Right ventricle myocardium inferior (tissue), 1 donor: ENCODE measurements around the gene FAM32A. TPM values are rescaled to one million over a fixed set of nuclear protein-coding genes. Genes with fewer than 3 reads are reported as not detected.

Experiments used
- ATAC-seq: fragments of 200-7000 bp; cut with Tn5 transposase; one replicate; pipeline ENCODE4 v1.9.1; 2020; ENCODE audit warnings: mild to moderate bottlenecking, moderate library complexity
- DNase-seq: peaks from one replicate; pipeline ENCODE4 v3.0.0; 2021; ENCODE audit errors: missing footprints
- intact Hi-C: fragments of 100-400 bp; cut with DNase I; formaldehyde crosslinking; loops from one replicate; pipeline ENCODE4 v1.11.0; 2022
- total RNA-seq: library from RNA; stranded (reverse); fragmentation: NEBNext Ultra II Directional; extraction: Animal tissue kit (Norgen Biotek cat#: 25700); gene quantifications from one replicate; pipeline ENCODE4 v1.2.1, GENCODE V29; 2021
- donor health status: DM: no; HTN: yes; CAD: no; lungs with severe emphysema.

Gene FAM32A
- total RNA-seq, 1 donor from 2014 or later, result 38.8 TPM

DNA sequence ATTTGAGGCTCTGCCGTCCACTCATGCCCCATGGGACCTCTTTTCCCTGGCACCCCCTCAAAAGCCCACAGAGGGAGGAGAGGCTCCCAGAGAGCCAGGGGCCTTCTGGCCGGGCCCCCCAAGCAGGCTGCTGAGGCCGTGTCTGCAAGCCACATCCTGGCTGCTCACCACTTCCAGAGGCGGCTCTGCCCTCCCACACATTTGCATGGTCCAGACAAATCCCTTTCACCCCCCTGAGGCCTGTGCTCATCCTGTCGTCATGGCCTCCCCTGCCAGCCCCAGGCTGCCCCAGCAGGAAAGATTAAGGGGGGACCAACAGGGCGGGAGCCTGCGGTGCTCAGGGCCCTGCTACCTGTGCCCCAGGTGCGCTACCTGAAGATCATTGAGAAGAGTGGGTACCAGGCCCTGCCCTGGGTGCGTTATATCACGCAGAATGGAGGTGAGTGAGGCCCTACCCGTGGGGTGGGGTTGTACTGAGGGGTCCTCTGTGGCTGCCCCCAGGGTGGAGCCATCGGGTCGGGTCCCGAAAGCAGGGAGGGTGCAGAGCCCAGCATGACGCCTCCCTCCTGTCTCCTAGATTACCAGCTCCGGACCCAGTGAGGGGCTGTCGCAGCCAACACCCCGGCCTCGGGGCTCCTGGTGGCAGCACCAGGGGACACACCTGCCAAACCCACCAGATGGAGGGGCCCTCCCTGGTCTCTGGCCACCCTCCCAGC is 48.8 kb downstream of the FAM32A start:
- no peak for ATAC-seq
- intact Hi-C loops, result no loop called here
- no peak for DNase-seq

DNA sequence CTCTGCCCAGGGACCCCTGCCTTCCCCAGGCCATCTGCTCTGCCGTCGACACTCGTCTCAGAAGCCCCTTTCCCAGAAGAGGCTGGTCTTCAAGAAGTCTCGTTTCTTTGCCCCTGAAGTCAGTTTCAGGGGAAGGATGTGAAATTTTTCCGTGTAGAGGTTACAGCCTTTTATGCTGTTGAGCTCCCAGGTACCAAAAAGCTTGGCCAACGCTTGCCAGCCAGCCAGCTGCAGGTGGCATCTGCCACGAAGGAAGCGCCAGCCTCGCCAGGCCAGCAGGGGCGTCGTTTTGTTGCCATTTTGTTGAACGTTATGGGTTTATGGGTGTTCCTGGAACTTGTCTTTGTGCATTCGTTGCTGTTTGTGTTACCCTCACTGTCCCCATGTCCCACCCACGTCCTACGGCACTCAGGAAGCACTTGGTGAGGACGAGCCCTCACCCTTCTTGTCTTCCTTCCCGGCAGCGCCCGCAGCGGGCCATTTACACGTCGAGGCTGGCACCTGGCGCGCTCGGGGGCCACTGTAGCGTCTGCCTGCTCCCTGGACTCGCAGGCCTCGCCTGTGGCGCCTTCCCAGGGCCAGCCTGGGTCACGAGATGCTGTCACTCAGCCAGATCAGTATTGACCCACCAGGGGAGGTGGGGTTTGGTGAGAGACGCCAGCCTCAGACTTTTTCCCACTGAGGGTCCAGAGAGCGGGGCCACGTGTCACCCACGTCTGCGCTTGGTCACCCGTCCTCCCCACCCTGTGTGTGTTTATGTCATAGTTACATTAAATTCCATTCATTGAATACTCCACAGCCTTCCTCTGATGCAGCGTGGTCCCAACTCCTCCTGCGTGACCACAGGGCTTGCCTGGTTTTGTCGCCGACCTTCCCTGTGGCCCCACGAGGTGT is 49.6 kb downstream of the FAM32A start:
- DNase-seq, result no peak
- intact Hi-C loops, result no loop called here
- ATAC-seq, result no peak

DNA sequence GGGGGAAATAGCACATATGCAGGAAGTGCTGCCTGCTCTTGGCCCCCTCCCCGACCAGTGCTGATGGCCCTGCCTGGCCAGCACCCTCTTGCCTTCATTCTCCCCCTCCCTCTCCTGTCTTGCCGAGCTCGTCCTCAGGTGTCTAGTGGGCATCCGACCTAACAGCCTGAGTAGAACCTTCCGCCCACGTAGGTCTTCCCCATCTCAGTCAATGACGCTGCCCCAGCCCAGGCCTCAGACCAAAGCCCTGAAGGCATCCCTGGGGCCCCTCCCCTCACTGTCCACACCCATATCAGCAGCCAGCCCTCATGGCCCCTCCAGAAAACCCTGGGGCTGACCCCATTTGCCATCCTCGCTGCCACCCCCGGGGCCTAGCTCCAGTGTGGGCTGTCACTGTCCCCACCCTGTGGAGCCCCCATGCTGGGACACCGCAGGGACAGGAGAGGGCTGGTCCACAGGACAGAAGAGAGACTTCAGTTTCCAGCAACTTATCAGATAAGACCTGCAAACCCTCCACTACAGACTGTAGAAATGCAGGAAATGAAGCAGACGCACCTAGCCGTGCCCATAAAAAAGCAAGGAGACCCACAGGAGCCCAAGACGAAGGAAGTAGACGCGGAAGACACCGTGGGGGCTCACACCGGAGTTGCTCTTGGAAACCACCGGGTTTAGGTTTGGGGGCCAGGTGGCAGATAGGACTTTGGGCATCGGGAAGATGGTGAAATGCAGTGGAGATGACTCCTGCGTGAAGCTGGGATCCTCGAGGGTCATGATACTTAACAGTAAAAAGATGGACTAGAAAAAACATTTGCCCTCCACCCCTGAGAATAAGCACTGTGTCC is 50.8 kb downstream of the FAM32A start:
- ATAC-seq (peak; percentile 30), DNase-seq (no peak)
- intact Hi-C loops, result no loop called here

Other genes with a start within 250 kb of the FAM32A start
- gene OR10H4, start 236.4 kb upstream of the FAM32A start, total RNA-seq, result not detected
- gene TPM4, start 108.9 kb upstream of the FAM32A start, total RNA-seq, result 106 TPM
- gene RAB8A, start 73.5 kb upstream of the FAM32A start, total RNA-seq, result 25.6 TPM
- 0.49 TPM for gene HSH2D, start 41.7 kb upstream of the FAM32A start, total RNA-seq
- gene CIB3, start 11.9 kb upstream of the FAM32A start, total RNA-seq, result not detected
- 39.4 TPM for gene AP1M1, start 12.5 kb downstream of the FAM32A start, total RNA-seq
- gene KLF2, start 139.4 kb downstream of the FAM32A start, total RNA-seq, result 73.1 TPM